Measurements from ENCODE around the gene PLCB3. TPM values are rescaled to one million over a fixed set of nuclear protein-coding genes. Genes with fewer than 3 reads are reported as not detected.

The PLCB3 gene
- total and polyA plus RNA-seq, 2 of the 13 experiments (the other 11 are each of a cell fraction or from before 2014, with no cell fraction given): 7.5 to 13.8 TPM

GRCh38 chr11:64305075-64305690, 53.9 kb downstream of the PLCB3 start, which contains the start of gene ESRRA (continued):
- TF ChIP-seq GLMP (CRISPR knock-in tag; IDR thresholded peaks at IDR 0.05; ENCODE audit: borderline replicate concordance) (no peak), KAT2B (IDR thresholded peaks at IDR 0.05; ENCODE audit: borderline replicate concordance, low read depth, low read length) (no peak), POLR2A (IDR thresholded peaks at IDR 0.05; ENCODE audit: insufficient read depth in 1 of 2, low read depth in 2 of 2, low read length in 2 of 2) (peak in 1 of 2 experiments; percentile 20; a peak in 2 of 4 replicates), PATZ1 (CRISPR knock-in tag; IDR thresholded peaks at IDR 0.05) (peak; percentile 72), ZBTB40 (IDR thresholded peaks at IDR 0.05) (no peak), ZBTB40 (CRISPR knock-in tag; IDR thresholded peaks at IDR 0.05) (no peak; the same call in 1 of the 2 replicates), TP53 (CRISPR knock-in tag; conservative IDR thresholded peaks at IDR 0.05) (no peak), EED (CRISPR knock-in tag; IDR thresholded peaks at IDR 0.05) (no peak), ZNF670 (CRISPR knock-in tag; IDR thresholded peaks at IDR 0.05; ENCODE audit: borderline replicate concordance) (no peak), ZNF713 (CRISPR knock-in tag; IDR thresholded peaks at IDR 0.05) (no peak), POLR2AphosphoS5 (IDR thresholded peaks at IDR 0.05; ENCODE audit: low read depth, low read length) (0 out of 2 replicates have a peak, but pooled peaks have one; percentile 19), SIN3A (IDR thresholded peaks at IDR 0.05; ENCODE audit: borderline replicate concordance, low read depth, low read length) (peak; percentile 71; the same call in 1 of the 2 replicates), ZC3H13 (CRISPR knock-in tag; IDR thresholded peaks at IDR 0.05) (no peak), ZFP82 (CRISPR knock-in tag; IDR thresholded peaks at IDR 0.05; ENCODE audit: borderline replicate concordance) (no peak), ZNF615 (CRISPR knock-in tag; IDR thresholded peaks at IDR 0.05; ENCODE audit: borderline replicate concordance) (no peak), SETDB1 (CRISPR knock-in tag; IDR thresholded peaks at IDR 0.05; ENCODE audit: borderline replicate concordance) (no peak), HOXA5 (CRISPR knock-in tag; IDR thresholded peaks at IDR 0.05) (no peak), RARA (CRISPR knock-in tag; IDR thresholded peaks at IDR 0.05) (no peak), ZFP36L1 (CRISPR knock-in tag; IDR thresholded peaks at IDR 0.05) (no peak)
